Measurements from ENCODE around the gene HRK.
"Not testable (repeated sequence)": the region's sequence is repeated elsewhere in the genome, so short reads cannot be mapped to it uniquely, and the experiment has no call there.

Gene HRK

GRCh38 chr12:116820064-116820656, 61.1 kb downstream of the HRK start:
- peaks cover 4 to 17% (median 15%) of the 10 kb centered on the region in 4 experiments for H3K4me1 ChIP-seq (ENCODE audit: control extremely low read depth in 1 of 4, control insufficient read depth in 4 of 4, insufficient read depth in 4 of 4, low read length in 3 of 4)
- CTCF ChIA-PET, result no interaction called here
- WGBS (ENCODE audit: insufficient coverage), result 94% methylated on average over 8 of the region's 10 CpGs
- H3K36me3 ChIP-seq (ENCODE audit: control insufficient read depth in 4 of 4, insufficient read depth in 4 of 4, low read length in 3 of 4), result no peaks in the 10 kb centered on the region
- no peak for DNase-seq
- H3K27ac ChIP-seq (ENCODE audit: insufficient read depth in 1 of 2, low read depth in 1 of 2, low read length in 2 of 2, poor library complexity in 1 of 2, severe bottlenecking in 2 of 2), result no peak overlapping the region
- peak overlapping the region in 2 of 7 experiments; percentile 88 to 89 for H3K4me3 ChIP-seq (ENCODE audit: control insufficient read depth in 1 of 7, extremely low read depth in 1 of 7, insufficient read depth in 4 of 7, low read depth in 2 of 7, low read length in 6 of 7)
- POLR2A ChIA-PET, result interaction anchor here (0.6 kb wide), 1 partner anchor 25 kb away, joined by 3 read pairs; no protein-coding TSS in a partner anchor
- H3K9me3 ChIP-seq (ENCODE audit: control extremely low read depth in 1 of 5, control insufficient read depth in 4 of 5, insufficient read depth in 2 of 5, low read depth in 1 of 5, low read length in 4 of 5), result peaks cover 0 to 5% (median 0%) of the 10 kb centered on the region in 5 experiments
- H3K27me3 ChIP-seq (replicated peaks in 2 of 5; ENCODE audit: control insufficient read depth in 4 of 5, insufficient read depth in 5 of 5, low read length in 4 of 5), result peaks cover 0 to 5% (median 0%) of the 10 kb centered on the region in 5 experiments

GRCh38 chr12:116818948-116819832, 62.1 kb downstream of the HRK start:
- Histone ChIP-seq H3K27ac (ENCODE audit: insufficient read depth in 1 of 2, low read depth in 1 of 2, low read length in 2 of 2, poor library complexity in 1 of 2, severe bottlenecking in 2 of 2) (peak overlapping the region; percentile 84 to 94), H3K27me3 (replicated peaks in 2 of 5; ENCODE audit: control insufficient read depth in 4 of 5, insufficient read depth in 5 of 5, low read length in 4 of 5) (peaks cover 0 to 5% (median 0%) of the 10 kb centered on the region in 5 experiments), H3K4me1 (ENCODE audit: control extremely low read depth in 1 of 4, control insufficient read depth in 4 of 4, insufficient read depth in 4 of 4, low read length in 3 of 4) (peaks cover 4 to 17% (median 15%) of the 10 kb centered on the region in 4 experiments), H3K9me3 (ENCODE audit: control extremely low read depth in 1 of 5, control insufficient read depth in 4 of 5, insufficient read depth in 2 of 5, low read depth in 1 of 5, low read length in 4 of 5) (no peaks in the 10 kb centered on the region), H3K36me3 (ENCODE audit: control insufficient read depth in 4 of 4, insufficient read depth in 4 of 4, low read length in 3 of 4) (no peaks in the 10 kb centered on the region), H3K4me3 (ENCODE audit: control insufficient read depth in 1 of 7, extremely low read depth in 1 of 7, insufficient read depth in 4 of 7, low read depth in 2 of 7, low read length in 6 of 7) (peak overlapping the region; percentile 76 to 97 (median 89))
- DNase-seq, result peak; percentile 86 to 93 (median 88)
- WGBS (ENCODE audit: insufficient coverage), result 0% methylated on average over 62 of the region's 70 CpGs
- ChIA-PET POLR2A (interaction anchor here (0.6 kb wide), 2 partner anchors 26 to 245 kb away, joined by 3 read pairs; no protein-coding TSS in a partner anchor), CTCF (no interaction called here)

GRCh38 chr12:116818341-116818856, 62.8 kb downstream of the HRK start:
- POLR2A ChIA-PET, result no interaction called here
- 4% methylated on average over 10 of the region's 11 CpGs for WGBS (ENCODE audit: insufficient coverage)
- peaks cover 4 to 17% (median 15%) of the 10 kb centered on the region in 4 experiments for H3K4me1 ChIP-seq (ENCODE audit: control extremely low read depth in 1 of 4, control insufficient read depth in 4 of 4, insufficient read depth in 4 of 4, low read length in 3 of 4)
- CTCF ChIA-PET, result no interaction called here
- H3K4me3 ChIP-seq (ENCODE audit: control insufficient read depth in 1 of 7, extremely low read depth in 1 of 7, insufficient read depth in 4 of 7, low read depth in 2 of 7, low read length in 6 of 7), result peak overlapping the region; percentile 76 to 97 (median 89)
- peak overlapping the region; percentile 84 to 94 for H3K27ac ChIP-seq (ENCODE audit: insufficient read depth in 1 of 2, low read depth in 1 of 2, low read length in 2 of 2, poor library complexity in 1 of 2, severe bottlenecking in 2 of 2)
- no peaks in the 10 kb centered on the region for H3K9me3 ChIP-seq (ENCODE audit: control extremely low read depth in 1 of 5, control insufficient read depth in 4 of 5, insufficient read depth in 2 of 5, low read depth in 1 of 5, low read length in 4 of 5)
- H3K36me3 ChIP-seq (ENCODE audit: control insufficient read depth in 4 of 4, insufficient read depth in 4 of 4, low read length in 3 of 4), result no peaks in the 10 kb centered on the region
- peak; percentile 63 to 92 (median 89) for DNase-seq
- peaks cover 0 to 5% (median 0%) of the 10 kb centered on the region in 5 experiments for H3K27me3 ChIP-seq (replicated peaks in 2 of 5; ENCODE audit: control insufficient read depth in 4 of 5, insufficient read depth in 5 of 5, low read length in 4 of 5)

- H3K27me3 ChIP-seq (replicated peaks in 2 of 5; ENCODE audit: control insufficient read depth in 4 of 5, insufficient read depth in 5 of 5, low read length in 4 of 5); CTCF ChIA-PET; H3K4me3 ChIP-seq (ENCODE audit: control insufficient read depth in 1 of 7, extremely low read depth in 1 of 7, insufficient read depth in 4 of 7, low read depth in 2 of 7, low read length in 6 of 7); H3K9me3 ChIP-seq (ENCODE audit: control extremely low read depth in 1 of 5, control insufficient read depth in 4 of 5, insufficient read depth in 2 of 5, low read depth in 1 of 5, low read length in 4 of 5); POLR2A ChIA-PET; H3K27ac ChIP-seq (ENCODE audit: insufficient read depth in 1 of 2, low read depth in 1 of 2, low read length in 2 of 2, poor library complexity in 1 of 2, severe bottlenecking in 2 of 2); H3K36me3 ChIP-seq (ENCODE audit: control insufficient read depth in 4 of 4, insufficient read depth in 4 of 4, low read length in 3 of 4); DNase-seq: not testable (repeated sequence)
- WGBS (ENCODE audit: insufficient coverage), result 100% methylated on average over 5 of the region's 10 CpGs
- peaks cover 4 to 17% (median 15%) of the 10 kb centered on the region in 4 experiments for H3K4me1 ChIP-seq (ENCODE audit: control extremely low read depth in 1 of 4, control insufficient read depth in 4 of 4, insufficient read depth in 4 of 4, low read length in 3 of 4)
Observed at GRCh38 chr12:116814766-116815165, 66.5 kb downstream of the HRK start.

GRCh38 chr12:116813271-116814041, 67.8 kb downstream of the HRK start:
- POLR2A ChIA-PET, result no interaction called here
- no peak for DNase-seq
- CTCF ChIA-PET, result no interaction called here
- no peak overlapping the region for H3K4me3 ChIP-seq (ENCODE audit: control insufficient read depth in 1 of 7, extremely low read depth in 1 of 7, insufficient read depth in 4 of 7, low read depth in 2 of 7, low read length in 6 of 7)
- H3K9me3 ChIP-seq (ENCODE audit: control extremely low read depth in 1 of 5, control insufficient read depth in 4 of 5, insufficient read depth in 2 of 5, low read depth in 1 of 5, low read length in 4 of 5), result no peaks in the 10 kb centered on the region
- H3K27me3 ChIP-seq (replicated peaks in 2 of 5; ENCODE audit: control insufficient read depth in 4 of 5, insufficient read depth in 5 of 5, low read length in 4 of 5), result no peaks in the 10 kb centered on the region
- 100% methylated on average over 3 of the region's 7 CpGs for WGBS (ENCODE audit: insufficient coverage)
- peaks cover 3 to 11% (median 9%) of the 10 kb centered on the region in 4 experiments for H3K4me1 ChIP-seq (ENCODE audit: control extremely low read depth in 1 of 4, control insufficient read depth in 4 of 4, insufficient read depth in 4 of 4, low read length in 3 of 4)
- no peak overlapping the region for H3K27ac ChIP-seq (ENCODE audit: insufficient read depth in 1 of 2, low read depth in 1 of 2, low read length in 2 of 2, poor library complexity in 1 of 2, severe bottlenecking in 2 of 2)
- H3K36me3 ChIP-seq (ENCODE audit: control insufficient read depth in 4 of 4, insufficient read depth in 4 of 4, low read length in 3 of 4), result no peaks in the 10 kb centered on the region

GRCh38 chr12:116812238-116812637, 69.0 kb downstream of the HRK start:
- Histone ChIP-seq H3K27me3 (replicated peaks in 2 of 5; ENCODE audit: control insufficient read depth in 4 of 5, insufficient read depth in 5 of 5, low read length in 4 of 5) (no peaks in the 10 kb centered on the region), H3K4me1 (ENCODE audit: control extremely low read depth in 1 of 4, control insufficient read depth in 4 of 4, insufficient read depth in 4 of 4, low read length in 3 of 4) (no peaks in the 10 kb centered on the region), H3K27ac (ENCODE audit: insufficient read depth in 1 of 2, low read depth in 1 of 2, low read length in 2 of 2, poor library complexity in 1 of 2, severe bottlenecking in 2 of 2) (no peak overlapping the region), H3K9me3 (ENCODE audit: control extremely low read depth in 1 of 5, control insufficient read depth in 4 of 5, insufficient read depth in 2 of 5, low read depth in 1 of 5, low read length in 4 of 5) (no peaks in the 10 kb centered on the region), H3K4me3 (ENCODE audit: control insufficient read depth in 1 of 7, extremely low read depth in 1 of 7, insufficient read depth in 4 of 7, low read depth in 2 of 7, low read length in 6 of 7) (no peak overlapping the region), H3K36me3 (ENCODE audit: control insufficient read depth in 4 of 4, insufficient read depth in 4 of 4, low read length in 3 of 4) (no peaks in the 10 kb centered on the region)
- DNase-seq, result no peak
- WGBS (ENCODE audit: insufficient coverage), result 98% methylated on average over 8 of the region's 10 CpGs
- ChIA-PET POLR2A (no interaction called here), CTCF (no interaction called here)

Measured in common myeloid progenitor, CD34-positive (primary cell).